GM18867 (cell line): ENCODE data around the gene KLK1.
"Not testable (repeated sequence)": the region's sequence is repeated elsewhere in the genome, so short reads cannot be mapped to it uniquely, and the experiment has no call there.

Experiments
- ATAC-seq: cut with Tn5 transposase; IDR thresholded peaks from one replicate; pipeline ENCODE4 v1.9.1; 2021; ENCODE audit warnings: mild to moderate bottlenecking, moderate library complexity; ENCODE audit not compliant: unreplicated experiment

The KLK1 gene

DNA sequence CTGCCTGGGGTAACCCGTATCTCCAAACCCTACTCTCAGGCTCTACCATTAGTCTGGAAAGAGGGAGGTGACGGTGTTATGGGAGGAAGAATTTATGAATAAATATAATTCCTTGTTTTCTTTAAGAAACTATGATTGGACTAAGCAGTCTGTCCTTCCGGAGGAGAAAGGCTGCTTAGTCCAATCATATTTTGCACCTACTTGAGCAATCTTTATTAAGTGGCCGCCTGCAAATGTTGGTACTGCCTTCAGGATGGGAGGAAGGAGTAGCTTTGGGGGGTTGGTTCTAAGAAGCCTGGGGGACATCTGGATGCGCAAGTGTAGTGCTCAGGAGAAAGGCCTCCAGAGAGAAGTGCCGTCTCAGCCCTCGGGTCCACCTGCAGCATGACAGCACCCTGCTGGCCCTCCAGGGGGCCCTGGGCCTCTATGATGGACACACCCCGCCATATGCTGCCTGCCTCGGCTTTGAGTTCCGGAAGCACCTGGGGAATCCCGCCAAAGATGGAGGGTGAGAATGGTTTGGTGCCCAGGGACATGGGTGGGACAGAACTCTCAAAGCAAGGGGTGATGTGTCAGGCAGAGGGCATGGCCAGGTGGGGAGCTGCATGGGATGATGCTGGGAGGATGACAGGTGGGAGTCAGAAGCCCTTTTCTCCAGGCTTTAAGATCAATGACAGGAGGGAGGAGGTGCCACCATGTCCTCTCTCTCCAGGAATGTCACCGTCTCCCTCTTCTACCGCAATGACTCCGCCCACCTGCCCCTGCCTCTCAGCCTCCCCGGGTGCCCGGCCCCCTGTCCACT, 29.3 kb downstream of the KLK1 start:
- ATAC-seq: no peak

DNA sequence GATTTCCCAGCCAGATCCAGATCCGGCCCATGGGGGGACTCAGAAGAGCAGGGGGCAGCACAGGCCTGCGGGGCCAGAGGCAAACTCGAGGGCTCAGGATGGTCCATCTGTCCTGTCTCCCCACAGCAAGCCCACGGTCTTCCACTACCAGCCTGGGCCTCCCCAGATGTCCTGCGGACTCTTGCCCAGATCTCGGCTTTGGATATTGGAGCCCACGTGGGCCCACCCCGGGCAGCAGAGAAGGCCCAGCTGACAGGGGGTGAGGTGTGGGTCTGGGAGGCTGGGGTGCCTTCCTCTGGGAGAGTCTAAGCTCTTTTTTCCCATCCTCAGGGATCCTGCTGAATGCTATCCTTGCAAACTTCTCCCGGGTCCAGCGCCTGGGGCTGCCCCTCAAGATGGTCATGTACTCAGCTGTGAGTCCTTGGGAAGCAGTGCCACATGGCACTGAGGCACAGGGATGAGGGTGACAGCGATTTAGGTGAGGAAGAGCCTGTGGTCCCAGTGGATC, 30.0 kb downstream of the KLK1 start:
- no peak for ATAC-seq

- no peak for ATAC-seq
These were observed 31.0 kb downstream of the KLK1 start for GRCh38 chr19:50792272-50793250.

DNA sequence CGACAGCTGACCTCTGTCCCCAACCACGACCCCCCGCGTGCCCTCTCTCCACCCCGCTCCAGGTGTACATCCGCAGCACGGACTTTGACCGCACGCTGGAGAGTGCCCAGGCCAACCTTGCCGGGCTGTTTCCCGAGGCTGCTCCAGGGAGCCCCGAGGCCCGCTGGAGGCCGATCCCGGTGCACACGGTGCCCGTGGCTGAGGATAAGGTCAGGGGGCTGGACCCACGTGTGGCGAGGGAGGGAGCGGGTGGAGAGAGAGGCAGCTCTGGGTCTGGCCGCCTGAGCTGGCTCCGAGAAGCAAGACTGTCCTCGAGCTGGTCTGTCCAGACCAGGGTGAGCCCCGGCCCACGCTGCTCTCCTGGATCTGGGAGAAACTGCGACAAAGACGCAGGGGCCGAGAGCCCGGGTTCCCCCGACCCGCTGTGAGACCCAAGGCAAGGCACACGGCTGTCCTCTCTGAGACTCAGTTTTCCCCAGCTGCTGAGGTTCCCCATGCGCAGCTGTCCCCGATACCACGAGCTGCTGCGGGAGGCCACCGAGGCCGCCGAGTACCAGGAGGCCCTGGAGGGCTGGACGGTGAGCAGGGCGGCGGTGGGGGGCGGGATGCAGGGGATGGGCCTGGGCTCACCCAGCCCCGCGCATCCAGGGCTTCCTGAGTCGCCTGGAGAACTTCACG, 31.9 kb downstream of the KLK1 start:
- no peak for ATAC-seq

DNA sequence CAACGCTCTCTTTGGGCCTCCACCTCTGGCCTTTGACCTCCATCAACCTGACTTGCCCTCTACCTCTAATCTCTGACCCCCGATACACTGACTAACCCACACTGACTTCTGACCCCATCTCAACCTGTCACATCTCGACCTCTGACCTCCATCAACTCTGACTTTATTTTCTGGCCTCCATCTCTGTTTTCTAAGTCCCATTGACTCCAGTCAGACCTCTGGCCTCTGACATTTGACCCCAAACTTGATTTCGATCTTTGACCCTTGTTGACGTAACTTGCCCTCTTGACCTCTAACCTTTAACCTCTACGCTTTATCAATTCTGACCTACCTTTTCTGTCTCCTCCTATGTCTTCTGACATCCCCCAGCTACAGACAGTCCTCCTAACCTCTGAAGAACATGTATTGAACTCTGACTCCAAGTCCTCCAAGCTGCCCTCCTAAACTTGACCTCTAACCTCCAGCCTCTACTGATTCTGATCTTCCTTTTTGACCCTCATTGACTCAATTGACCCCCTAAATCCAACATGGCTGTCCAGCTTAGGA, 32.6 kb downstream of the KLK1 start:
- ATAC-seq: no peak

DNA sequence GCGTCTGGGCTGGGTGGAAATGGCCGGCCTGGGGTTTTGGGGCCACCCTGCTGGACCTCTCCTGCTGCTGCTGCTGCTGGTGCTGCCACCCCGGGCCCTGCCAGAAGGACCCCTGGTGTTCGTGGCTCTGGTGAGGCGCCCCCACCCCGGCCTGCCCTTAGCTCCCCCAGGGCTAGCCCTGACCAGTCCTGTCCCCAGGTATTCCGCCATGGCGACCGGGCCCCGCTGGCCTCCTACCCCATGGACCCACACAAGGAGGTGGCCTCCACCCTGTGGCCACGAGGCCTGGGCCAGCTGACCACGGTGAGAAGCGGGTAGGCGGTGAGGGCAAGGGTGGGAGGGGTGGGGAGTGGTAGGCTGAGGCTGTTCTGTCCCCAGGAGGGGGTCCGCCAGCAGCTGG, 33.2 kb downstream of the KLK1 start, which contains the start of gene ACP4:
Gene ACP4, plus strand, starts transcription at position 20 of the 400 bp plus-strand sequence. Its CDS starts 0 bp downstream, at position 20.
- no peak for ATAC-seq

DNA sequence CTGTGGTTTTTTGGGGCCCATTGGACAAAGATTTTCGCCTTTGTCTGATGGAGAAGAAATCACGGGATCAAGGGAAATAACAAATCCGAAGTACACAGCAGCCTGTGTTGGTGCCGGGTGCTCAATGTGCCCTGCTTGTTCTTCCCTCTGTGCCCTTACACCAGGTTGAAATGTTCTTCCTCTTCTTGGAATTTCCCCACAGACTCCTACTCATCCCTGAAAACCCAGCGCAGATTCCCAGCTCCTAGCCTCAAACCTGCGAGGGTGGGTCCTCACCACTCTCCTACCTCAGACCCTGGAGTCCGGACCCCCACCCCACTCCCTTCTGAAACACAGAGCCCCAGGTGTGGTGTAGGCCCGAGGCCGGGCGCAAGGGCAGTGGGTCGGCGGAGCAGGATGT, 38.3 kb downstream of the KLK1 start:
- no peak for ATAC-seq

GRCh38 chr19:50784710-50785109, 38.9 kb downstream of the KLK1 start:
- no peak for ATAC-seq

- not testable (repeated sequence) for ATAC-seq
These were observed 39.8 kb downstream of the KLK1 start for GRCh38 chr19:50783848-50784152.

DNA sequence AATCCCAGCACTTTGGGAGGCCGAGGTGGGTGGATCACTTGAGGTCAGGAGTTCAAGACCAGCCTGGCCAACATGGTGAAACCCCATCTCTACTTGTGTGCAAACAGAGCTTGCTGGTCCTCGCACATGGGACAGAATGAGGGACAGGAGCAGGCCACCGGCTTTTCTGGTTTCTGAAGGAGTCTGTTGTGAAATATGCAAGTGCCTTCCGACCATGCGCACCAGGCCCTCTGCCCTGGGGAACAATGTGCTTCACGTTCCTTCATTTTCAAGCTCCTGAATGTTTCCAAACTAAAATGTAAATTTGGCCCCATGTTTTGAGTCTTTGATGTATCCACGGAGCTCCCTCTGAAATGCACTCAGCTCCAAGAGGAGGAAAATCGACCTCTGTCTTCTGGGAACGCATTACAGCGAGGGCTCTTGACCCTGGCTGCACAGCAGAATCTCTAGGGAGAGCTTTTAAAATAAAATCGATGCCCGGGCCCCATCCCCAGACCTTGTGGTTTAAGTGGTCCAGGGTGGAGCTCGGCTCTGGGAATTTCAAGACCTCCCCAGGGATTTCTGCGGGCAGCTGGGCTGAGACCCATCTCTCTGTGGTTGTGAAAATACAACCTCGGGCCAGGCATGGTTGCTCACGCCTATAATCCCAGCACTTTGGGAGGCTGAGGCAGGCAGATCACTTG, 42.7 kb downstream of the KLK1 start:
- ATAC-seq: no peak

DNA sequence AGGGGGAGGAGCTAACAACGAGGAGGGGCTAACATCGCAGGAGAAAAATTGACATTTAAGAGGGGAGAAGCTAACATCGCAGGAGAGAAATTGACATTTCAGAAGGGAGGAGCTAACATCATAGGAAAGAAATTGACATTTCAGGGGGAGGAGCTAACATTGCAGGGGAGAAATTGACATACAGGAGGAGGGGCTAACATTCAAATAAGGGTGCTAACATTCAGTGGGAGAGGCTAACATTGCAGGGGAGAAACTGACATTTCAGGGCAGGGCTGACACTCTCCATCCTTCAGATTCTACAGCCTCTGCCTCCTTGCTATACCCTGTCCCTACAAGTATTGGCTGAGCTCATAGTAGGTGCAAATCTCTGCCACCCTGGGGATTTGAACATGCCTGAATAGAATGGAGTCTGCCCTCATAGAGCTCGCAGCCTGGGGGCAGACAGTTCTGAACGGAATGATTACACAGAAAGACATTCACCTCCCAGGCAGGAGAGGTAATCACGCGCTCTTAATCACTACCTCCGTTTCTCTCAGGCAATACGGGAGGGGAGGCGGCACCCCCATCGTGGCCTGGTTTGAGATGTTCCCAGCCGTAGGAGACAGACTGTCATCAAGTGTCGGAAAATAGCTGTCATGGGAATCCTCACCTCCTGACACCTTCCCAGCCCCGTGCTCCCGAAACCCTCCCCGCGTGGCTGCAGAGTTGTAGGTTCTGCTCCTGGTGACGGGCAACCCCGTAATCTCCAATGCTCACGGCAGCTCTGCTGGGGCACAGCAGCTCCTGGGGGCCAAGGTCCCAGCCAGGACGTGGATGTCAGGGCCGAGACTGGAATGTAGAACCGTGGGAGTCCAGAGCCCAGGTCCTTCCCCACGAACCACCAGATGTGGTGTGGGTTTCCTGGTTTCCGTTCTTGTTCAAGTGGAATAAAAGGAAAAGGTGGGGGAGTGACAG, 43.8 kb downstream of the KLK1 start:
- no peak for ATAC-seq

GRCh38 chr19:50778906-50779430, 44.6 kb downstream of the KLK1 start:
- ATAC-seq: no peak

- no peak for ATAC-seq
These were observed 45.7 kb downstream of the KLK1 start for GRCh38 chr19:50777830-50778303.

GRCh38 chr19:50777261-50777660, 46.3 kb downstream of the KLK1 start:
- ATAC-seq: no peak

GRCh38 chr19:50776131-50776530, 47.5 kb downstream of the KLK1 start:
- ATAC-seq: no peak

DNA sequence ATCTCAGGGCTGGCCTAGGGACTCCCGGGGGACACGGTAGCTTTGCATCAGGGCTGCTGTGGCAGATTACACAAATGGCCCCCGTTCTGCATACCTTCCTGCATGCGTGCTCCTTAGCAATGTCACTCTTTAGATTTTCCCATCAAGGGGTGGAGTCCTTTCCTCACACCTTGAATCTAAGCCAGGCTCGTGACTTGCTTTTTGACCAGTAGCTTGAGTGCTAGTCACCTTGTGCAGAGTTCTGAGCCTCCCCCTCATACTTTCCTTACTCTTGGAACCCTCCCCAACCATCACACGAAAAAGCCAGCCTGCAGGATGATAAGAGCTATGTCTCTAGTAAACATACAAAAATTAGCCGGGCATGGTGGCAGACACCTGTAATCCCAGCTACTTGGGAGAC, 50.1 kb downstream of the KLK1 start:
- not testable (repeated sequence) for ATAC-seq

DNA sequence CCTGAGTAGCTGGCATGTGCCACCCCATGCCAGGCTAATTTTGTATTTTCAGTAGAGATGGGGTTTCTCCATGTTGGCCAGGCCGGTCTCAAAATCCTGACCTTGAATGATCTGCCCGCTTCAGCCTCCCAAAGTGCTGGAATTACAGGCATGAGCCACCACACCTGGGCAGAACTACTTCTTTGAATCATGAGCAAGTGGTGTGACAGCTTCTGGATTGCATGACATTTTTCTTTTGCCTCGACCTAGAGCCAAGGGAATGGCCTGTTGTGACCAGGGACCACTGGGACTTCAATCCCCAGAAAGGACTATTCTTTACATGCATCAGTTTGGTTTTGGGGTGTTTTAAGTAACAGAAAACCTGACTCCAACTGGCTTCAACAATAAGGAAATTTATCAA, 50.7 kb downstream of the KLK1 start:
- ATAC-seq: not testable (repeated sequence)

DNA sequence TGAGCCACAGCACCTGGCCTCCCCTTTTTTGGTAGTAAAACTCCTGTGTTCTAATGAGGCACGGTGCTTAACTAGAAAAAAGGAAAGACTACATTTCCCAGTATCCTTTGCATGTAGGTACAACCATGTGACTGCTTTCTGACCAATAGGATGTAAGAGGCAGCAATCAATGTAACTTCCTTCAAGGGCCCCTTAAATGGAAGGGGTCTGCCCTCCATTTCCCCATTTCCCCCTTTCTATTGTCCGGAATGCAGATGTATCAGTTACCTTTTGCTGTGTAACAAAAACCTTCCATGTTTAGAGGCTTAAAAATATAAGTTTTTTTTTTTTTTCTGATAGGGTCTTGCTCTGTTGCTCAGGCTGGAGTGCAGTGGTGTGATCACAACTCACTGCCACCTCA, 51.1 kb downstream of the KLK1 start:
- no peak for ATAC-seq

- ATAC-seq: no peak
These were observed 52.7 kb downstream of the KLK1 start for GRCh38 chr19:50770888-50771287.
